CD4-positive, alpha-beta T cell treated with Interleukin-2 at 100 ng/mL for 4 hours (primary cell): ENCODE results near the gene PADI2.

Source experiments
- DNase-seq: peaks from one replicate; pipeline ENCODE4 v3.0.0-alpha.2; 2020; ENCODE audit warnings: low spot score

Gene PADI2

DNA sequence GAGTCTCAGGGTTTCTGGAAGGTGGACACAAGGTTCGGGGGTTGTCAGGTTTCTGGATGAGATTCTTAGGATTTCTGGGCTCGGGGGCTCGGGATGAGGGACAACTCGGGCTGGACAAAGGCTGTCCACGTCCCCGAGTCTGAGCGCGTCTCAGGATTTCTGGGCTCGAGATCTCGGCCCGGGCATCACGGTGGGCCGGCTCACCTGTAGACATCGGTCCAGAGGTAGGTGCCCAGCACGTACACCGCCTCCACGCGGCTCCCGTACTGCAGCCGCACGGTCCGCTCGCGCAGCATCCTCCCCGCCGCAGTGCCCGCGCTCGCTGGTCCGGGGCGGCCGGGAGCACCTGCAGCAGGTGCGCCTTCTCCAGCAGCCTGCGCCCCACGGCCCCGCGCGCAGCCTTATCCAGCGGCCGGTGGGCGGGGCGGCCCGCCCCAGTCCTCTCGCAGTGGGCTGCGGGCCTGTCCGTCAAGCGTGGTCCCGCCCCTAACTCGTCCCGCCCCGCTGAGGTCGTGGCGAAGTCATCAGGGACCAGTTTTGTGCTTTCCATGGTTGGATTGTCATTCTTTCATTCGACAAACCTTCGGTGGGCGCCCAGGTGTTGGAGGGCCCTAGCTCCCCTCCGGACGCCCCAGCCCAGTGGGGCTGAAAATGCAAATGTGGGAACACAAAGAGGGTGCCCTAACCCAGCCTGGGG lies at the start of gene PADI2:
TSS of gene PADI2 (minus strand) at position 376 of the 697 bp plus-strand sequence. CDS start at position 296, 80 bp downstream.
- peak; percentile 27 for DNase-seq

DNA sequence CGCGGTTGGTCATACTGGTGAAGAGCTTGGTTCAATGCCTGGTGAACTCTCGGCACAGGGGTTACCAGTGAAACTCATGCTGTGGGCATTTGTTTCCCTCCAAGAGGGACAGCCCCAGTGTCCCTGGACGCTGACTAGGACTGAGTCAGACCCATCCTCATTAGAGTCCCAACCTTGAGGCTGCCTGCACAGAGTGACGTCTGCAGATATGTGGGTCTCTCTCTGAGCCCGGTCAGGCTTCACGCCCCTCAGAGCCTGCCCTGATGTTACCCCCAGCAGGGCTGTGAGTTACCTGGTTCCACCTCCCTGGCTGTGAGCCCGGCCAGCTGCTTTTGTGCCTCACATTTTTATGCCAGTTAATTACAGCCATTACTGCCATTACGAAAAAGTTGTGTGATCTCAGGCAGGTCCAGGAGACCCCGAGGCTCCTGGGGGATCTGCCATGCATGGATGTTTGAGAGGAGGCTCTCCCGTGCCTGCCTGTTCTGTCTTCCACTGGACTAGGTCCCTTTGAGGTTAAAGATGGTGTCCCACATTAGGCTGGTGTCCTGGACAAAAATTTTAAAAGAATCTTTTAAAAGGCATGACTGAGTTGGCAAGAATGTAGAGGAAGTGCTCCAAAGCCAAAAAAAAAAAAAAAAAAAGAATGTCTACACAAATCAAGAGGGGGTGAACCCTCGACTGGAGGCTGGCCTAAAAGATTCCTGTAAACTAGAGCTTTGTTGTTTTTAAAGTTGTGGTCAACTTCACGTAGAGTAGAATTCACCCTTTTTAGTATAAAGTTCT lies 49.0 kb upstream of the PADI2 start:
- DNase-seq = no peak

DNA sequence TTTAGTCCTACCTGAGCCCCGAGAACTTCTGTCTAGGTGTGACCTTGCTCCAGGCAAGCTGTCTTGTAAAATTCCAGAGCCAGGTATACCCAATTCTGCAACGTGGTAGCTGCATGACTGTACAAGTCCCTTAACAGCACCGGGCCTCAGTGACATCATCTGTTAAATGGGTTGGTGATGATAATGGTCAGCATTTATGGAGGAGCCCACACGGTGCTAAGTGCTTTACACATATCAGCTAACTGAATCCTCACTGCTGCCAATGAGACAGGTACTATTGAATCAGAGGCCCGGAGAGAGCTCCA lies 48.5 kb upstream of the PADI2 start:
- DNase-seq = no peak

DNA sequence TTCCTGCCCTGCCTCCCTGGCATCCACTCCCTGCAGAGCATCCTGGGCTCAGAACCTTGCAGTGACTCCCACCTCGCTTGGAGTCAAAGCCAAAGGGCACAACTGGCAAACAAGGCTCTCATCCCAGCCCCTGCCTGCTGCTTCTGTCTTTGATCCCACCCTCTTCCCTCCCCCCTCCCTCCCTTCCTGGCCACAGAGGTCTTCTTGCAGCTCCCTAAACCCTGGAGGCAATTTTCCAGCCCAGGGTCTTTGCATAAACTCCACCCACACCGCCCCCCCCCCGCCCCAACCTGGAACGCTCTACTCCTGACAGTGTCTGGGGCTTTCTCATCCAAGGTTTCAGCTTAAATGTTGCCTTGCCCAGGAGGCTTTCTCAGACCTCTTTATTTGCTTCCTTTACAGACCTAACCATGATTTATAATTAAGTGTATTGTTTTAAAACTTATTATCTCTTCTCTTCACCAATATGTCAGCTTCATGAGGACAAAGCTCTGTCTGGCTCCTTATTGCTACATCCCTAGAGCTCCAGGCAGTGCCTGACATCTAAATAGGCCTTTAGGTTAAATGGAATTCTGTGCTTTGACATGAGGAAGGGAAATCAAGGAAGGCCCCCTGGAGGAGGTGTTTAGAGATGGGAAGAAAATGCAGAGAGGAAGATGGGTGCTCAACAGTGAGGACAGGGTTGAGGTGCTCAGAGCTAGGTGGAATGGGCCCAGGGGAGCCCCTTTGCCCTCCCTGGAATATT lies 48.0 kb upstream of the PADI2 start:
- DNase-seq = no peak

DNA sequence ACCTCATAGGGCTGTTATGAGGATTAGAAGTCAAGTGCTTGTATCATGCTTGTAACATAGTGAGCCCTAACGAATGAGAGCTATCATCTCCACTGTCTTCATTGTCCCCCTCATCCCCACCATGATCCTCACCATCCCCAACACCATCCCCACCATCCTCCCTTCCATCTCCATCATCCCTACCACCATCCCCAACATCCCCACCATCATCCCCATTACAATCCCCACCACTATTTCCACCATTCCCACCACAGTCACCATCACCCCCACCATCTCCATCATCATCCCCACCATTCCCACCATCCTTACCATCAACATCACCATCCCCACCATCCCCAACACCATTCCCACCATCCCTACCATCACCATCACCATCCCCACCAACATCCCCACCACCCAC lies 46.6 kb upstream of the PADI2 start:
- no peak for DNase-seq

DNA sequence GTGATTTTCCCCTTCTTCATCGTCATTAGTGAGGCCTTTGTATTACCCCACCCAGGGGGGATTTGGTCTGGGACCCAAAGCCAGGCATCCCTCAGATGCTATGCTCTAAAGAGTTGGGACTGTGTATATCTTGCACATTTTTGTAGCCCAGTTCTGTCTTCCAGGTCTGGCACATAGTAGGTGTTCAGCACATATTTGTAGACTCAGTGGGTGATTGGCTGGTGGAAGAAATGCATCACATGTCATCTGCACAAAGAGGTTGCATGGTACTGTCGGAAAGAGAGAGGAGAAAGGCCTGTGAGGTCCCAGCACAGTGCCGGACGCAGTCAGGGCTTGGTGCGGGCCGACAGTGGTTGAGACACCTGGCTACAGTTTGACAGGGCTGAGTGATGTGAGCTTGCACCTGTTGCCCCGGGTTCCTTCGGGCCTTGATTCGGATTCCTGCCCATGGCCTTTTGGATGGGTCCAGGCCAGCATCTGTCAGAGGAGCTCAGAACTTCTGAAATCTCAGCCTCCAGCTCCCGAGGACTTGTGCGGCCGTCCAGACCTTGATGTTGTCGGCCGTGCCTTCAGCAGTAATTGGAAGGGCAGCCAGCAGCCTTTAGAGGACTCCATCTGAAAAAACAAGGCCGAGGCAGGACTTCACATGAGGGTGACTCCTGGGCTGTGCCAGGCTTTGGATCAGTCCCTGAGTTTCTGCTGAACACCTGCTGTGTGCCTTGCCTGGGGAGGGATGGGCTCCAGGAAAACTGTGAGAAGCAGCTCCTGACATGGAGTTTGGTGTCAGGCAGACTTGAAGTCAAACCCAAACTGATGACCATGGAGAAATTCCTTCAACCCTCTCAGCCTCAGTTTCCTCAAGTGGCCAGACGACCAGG lies 44.8 kb upstream of the PADI2 start:
- DNase-seq = no peak

DNA sequence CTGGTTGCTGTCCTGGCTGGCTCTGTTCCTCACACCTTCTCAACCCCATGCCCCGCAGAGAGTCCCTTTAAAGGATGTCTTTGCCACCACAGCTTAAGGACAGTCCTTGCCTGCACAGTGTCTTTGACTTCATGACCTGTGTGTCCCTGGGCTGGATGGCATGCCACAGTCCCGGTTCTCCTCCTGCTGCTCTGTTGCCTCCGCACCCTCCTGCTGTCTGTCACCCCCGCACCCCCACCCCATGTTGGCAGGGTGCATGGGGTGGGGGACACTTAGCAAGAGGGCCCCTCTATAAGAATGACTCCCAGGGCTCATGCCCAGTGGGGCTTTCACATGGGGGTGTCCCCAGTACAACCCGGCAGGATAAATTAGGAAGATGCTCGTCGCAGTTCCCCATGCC lies 44.1 kb upstream of the PADI2 start:
- DNase-seq = no peak

DNA sequence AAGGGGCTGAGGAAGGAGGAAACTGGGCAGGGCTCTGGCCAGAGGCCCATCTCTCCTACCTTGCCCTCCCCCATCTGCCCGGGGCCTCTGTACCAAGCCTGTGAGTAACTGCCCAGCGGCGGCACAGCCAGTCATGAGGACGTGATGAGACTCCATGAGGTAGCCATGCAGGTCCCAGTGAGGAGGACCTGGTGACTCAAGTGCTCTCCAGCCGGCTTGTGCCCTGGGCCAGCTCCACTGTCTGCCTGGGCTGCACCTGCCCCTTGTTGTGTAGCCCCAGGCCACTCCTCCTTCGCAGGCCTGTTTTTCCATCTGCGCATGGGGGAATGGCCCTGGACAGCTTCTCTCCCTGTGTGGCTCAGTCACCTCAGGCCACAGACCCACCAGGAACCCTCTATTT lies 43.7 kb upstream of the PADI2 start:
- DNase-seq = no peak

DNA sequence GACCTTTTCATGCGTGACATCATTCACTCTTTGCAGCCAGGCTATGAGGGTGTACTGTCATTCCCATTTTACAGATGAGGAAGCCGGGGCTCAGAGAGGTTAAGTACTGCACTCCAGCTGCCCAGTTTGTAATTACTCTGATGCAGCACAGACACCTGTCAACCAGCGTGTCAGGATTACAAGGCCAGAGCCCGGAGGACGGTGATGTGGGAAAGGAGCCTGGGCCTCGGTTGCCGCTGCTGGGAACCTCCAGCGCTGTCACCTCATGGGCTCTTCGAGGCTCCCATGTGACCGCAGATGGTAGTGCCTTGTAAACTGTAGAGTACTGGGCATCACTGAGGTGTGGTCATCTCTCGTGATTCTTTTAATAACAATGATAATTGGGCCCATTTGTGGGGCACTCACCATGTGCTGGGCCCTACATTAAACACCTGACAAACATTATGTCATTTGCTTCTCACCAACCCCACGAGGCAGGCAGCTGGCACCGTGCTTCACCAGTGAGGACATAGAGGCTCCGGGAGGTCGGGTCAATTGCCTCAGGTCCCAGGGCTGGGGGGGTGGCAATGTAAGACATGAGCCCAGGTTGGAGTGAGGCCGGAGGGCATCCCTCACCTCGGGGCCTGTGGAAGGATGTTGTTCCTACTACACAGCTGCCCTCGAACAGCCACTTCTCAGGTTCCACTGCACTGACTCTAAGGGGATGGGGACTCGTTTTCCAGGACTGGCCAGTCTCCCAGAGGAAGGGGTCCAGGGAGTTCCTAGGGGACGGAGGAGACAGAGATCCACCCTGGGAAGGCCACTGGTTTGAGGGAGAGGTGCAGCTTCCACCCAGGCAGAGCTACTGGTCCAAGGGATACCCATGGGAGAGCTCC lies 42.9 kb upstream of the PADI2 start:
- DNase-seq = no peak

DNA sequence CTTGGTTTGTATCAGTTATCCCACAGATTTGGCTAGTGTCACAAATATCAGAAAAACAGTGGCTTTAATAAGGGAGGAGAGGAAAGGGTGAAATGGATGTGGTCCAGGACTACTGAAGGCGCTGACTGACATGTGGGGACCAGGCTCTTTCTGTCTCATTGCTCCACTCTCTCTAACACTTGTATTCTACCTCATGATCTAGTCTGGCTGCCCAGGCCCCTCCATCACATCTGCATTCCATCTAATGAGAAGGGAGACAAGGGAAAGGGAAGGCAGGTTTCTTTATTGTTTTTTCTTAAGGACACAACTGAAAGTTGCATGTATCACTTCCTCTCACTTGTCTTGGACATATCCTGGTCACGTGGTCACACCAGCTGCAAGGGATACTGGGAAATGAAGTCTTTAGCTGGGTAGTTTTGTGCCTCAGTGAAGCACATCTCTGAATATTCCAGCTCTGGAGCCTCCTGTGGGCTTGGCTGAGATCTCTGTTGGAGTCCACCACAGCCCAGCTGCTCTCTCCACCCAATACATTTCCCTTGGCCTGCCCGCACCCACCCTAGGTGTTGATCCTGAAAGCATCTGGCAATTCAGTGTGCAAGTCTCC lies 42.0 kb upstream of the PADI2 start:
- no peak for DNase-seq

DNA sequence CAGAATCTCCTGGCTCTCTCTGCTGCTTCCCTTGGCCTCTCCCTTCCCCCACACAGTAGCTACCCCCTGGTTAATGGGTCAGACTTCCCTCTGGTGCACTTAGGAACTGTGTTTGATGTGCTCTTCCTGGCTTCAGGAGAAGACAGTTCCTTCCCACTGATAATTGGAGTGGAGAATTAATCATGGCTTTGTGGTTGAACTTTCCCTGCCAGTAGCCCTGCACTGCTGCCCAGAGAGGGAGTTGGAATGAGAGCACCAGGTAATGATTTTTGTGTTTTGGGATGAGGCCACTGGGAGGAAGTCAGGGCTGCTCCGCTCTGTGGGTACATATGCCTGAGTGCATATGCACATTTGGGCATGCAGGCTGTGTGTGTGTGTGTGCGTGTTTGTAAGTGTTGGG lies 39.7 kb upstream of the PADI2 start:
- DNase-seq = no peak

DNA sequence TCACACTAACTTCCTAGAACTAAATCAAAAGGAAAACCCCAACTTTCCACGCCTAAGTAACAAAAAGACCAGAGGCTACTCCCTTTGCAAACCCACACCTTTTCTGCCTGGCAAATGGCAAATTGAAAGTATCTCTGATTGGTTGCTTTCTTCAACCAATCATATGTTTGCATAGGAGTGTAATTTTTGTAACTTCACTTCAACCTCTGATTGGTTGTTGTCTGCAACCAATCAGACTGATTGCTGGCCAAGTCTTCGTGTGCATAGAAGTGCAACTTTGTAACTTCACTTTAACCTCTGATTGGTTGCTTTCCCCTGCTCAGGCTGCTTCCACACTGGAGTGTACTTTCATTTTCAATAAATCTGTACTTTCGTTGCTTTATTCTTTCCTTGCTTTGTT lies 36.9 kb upstream of the PADI2 start:
- no peak for DNase-seq

DNA sequence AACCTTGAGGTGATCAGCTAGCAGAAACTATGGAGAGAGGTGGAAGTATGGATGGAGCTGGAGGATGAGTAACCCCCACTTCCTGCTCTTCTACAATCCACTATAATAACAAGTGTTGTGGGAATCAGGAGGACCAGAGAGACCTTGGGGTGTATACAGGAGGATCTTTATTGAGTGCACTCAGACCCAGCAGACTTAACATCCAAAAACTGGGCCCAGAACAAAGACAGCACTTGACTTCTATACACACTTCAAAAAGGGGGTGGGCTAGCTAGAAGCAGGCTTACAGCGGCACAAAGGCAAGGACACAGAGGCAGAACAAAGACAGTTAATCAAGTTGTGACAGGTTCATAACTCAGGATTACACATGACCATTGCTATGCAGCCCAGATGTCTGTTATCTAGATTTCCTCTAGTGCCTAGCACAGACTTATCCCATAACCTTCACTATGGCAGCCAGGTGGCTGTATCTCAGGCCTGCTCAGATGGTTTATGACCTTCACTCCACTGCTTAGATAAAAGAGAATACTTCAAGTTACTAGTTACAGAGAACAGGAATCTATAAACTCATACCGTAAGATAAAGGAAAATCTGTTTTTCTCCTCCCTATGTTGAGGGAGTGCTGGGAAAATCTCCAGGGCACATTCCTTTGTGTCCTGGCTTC lies 36.1 kb upstream of the PADI2 start:
- DNase-seq = no peak

DNA sequence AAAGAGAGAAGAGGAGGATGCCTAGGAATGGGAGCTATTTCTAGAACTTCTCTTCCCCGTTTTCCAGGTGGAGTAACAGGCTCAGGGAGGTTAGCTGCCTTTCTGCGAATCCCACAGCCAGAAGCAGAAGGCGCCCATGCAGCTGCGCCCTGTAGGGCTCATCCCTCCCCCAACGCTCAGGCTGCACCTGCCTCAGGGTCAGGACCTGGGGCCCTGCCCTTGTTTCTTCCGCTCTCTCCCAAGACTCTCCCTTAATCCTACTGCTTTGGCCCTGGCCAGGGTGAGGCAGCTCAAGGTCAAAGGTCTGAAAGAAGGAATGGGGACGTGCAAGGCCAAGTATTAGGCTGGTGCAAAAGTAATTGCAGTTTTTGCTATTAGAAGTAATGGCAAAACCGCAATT lies 30.5 kb upstream of the PADI2 start:
- no peak for DNase-seq

DNA sequence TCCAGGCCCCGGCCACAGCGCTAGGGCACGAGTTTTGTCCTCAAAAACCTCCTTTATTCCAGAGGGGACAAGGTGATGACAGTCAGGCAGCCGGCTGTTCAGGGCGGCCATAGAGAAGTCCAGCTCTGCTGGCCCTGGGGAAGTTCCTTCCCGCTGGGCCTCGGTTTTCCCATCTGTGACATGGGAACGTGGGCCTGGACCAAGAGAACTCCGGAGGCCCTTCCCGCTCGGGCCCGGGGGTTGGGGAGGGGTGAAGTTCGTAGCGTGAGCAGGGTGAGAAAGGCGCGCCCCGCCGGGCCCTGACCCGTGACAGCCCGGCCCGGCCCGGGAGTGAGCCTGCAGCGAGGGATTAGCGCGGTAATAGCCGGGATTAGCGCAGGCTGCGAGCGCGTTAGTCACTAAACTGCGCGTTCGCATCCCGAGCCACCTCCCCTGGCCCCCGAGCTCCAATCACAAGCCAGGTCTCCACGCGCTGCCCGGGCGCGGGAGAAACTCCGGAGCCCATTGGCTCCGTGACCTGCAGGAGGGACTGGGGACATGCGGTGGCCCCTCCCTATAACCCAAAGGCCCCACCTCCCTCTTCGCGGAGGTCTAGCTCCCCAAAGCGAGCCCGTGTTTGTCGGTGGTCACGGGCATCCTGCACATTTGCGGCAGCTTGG lies 29.8 kb upstream of the PADI2 start:
- DNase-seq = no peak

DNA sequence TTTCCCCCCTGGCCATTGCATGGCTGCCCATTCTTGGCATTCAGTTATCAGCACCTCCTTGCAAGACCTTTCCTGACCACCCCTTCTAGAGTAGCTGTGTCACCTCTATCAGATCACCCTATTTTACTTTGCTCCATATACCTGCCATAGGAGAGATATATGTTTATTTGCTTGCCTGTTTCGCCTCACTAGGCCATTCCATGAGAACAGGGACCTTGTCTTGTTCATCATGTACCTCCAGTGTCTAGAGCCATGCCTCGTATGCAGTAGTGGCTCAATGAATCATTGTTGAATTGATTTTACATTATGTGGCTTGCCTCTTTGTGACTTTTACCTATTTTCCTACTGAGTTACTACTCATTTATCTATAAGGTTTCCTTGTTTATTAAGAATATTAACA lies 26.4 kb upstream of the PADI2 start:
- DNase-seq = no peak

DNA sequence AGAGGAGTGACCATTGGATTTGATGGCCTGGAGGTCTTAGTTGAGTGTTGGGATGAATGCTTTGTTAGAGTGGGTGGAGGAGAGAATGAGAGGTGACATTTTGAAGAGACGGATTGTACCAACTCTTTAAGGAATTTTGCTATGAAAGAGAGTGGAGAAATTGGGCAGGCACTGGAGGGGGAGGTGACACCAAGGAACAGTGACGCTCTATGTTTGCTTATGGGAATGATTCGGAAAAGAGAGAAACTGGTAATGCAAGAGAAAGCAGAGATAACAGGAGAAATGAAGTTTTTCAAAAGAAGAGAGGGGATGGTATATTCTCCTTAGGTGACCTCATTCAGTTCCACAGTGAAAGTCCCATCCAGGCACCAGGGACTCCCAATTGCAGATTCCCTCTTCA lies 24.5 kb upstream of the PADI2 start:
- DNase-seq = no peak

DNA sequence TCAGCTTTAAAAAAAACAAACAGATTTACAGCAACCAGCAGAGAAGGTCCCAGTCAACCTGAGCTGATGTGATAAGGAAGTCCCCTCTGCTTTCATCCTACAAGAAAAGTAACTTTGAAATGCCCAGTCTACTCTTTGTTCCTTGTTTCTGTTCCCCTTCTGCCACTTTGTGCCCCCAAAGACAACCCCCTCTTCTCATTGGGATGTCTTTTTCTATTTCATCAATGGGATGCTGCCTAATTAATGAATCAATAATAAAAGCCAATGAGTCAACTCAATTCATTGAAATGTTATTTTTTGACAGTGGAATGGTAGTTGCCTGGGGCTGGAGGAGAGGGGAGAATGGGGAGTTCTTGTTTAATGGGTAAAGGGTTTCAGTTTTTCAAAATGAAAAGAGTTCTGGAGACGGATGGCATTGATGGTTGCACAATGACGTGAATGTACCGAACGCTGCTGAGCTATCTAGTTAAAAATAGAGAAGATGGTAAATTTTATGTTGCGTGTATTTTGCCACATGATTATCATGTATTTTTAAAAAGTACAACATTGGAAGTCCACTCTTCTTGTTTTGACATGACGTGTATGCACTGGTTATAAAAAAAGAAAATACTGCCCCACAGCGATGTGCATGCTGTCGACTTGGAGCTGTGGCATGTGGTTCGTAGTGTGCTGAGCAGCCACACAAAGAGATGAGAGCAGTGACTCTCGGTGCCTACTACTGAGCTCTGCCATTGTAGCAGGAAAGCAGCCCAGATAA lies 22.4 kb upstream of the PADI2 start:
- DNase-seq = no peak

DNA sequence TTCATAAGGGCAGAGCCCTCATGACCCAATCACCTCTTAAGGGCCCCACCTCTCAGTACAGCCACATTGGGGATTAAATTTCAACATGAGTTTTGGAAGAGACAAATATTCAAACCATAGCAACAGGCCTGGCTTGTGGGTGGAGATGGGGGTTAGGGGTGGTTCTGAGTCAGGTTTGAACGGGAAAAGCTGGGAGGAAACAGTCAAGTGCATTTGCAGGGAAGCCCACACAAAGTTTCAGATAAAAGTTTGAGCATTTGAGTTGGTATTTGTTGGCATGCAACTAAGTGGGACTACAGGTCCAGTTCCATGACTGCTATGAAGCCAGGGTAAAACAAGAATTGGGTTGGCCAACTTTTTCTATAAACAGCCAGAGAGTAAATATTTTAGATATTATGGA lies 21.0 kb upstream of the PADI2 start:
- no peak for DNase-seq
